GM12878 (cell line): Measurements from ENCODE around the gene MSANTD2. TPM values are rescaled to one million over a fixed set of nuclear protein-coding genes. Genes with fewer than 3 reads are reported as not detected.

Experiments
- ATAC-seq: fragments of 200-7000 bp; cut with Tn5 transposase; 3 replicates; pipeline ENCODE4 v1.9.1; 2020; ENCODE audit warnings: mild to moderate bottlenecking, moderate library complexity
- BruUV-seq: library from RNA; stranded (reverse); fragments of 400-500 nt; replicated peaks from 2 replicates; lab custom pipeline; 2021; lab: Mats Ljungman, UMichigan
- CTCF ChIA-PET: fragments of 300-600 bp; sonication (Branson Sonifier 250); formaldehyde crosslinking; extraction: SDS; loops from one replicate; lab custom pipeline; 2021; ENCODE audit warnings: inconsistent platforms; lab: Yijun Ruan, JAX
- POLR2A ChIA-PET: fragments of 350-600 bp; formaldehyde crosslinking; extraction: SDS; loops from one replicate; lab custom pipeline; 2021; ENCODE audit warnings: inconsistent platforms; lab: Charles Lee
- RAD21 ChIA-PET: fragments of 300-600 bp; sonication (Branson Sonifier 250); formaldehyde crosslinking; loops from one replicate; lab custom pipeline; 2023; ENCODE audit warnings: antibody characterized with exemption; ENCODE audit not compliant: unreplicated experiment; lab: Charles Lee
- SMC1A ChIA-PET: fragments of 300-600 bp; sonication (Branson Sonifier 250); formaldehyde crosslinking; loops from one replicate; lab custom pipeline; 2023; ENCODE audit not compliant: unreplicated experiment, uncharacterized antibody; lab: Charles Lee
- DNase-seq: peaks from one replicate; pipeline ENCODE4 v3.0.0-alpha.2; 2011; ENCODE audit warnings: low read depth, low spot score
- FAIRE-seq: peaks from 3 replicates; lab custom pipeline; 2011; peaks lifted over from hg19 to GRCh38; lab: Jason Lieb, UNC
- H2AFZ ChIP-seq: 2 replicates; pipeline ENCODE4 v1.6.0; 2011; ENCODE audit warnings: low read depth, low read length, control low read depth; ENCODE audit not compliant: control insufficient read depth
- H3K27ac ChIP-seq: 2 replicates; pipeline ENCODE4 v1.5.1; 2011; ENCODE audit warnings: control low read depth; ENCODE audit not compliant: control insufficient read depth, insufficient read depth
- H3K27me3 ChIP-seq, 2 experiments: replicated peaks in 1 of 2; 2 replicates each; pipeline versions ENCODE4 v1.6.0 to v1.6.1; 2011; ENCODE audit warnings: low read length in 1 of 2; ENCODE audit not compliant: control insufficient read depth in 2 of 2, insufficient read depth in 2 of 2
- H3K36me3 ChIP-seq, 2 experiments: 2 replicates each; pipeline ENCODE4 v1.5.1; 2011; ENCODE audit warnings: low read length in 1 of 2; ENCODE audit not compliant: control insufficient read depth in 2 of 2, insufficient read depth in 2 of 2
- H3K4me1 ChIP-seq: 2 replicates; pipeline ENCODE4 v1.6.1; 2011; ENCODE audit warnings: mild to moderate bottlenecking, low read length, moderate library complexity, mixed read lengths; ENCODE audit not compliant: control insufficient read depth, insufficient read depth
- H3K4me2 ChIP-seq: 2 replicates; pipeline ENCODE4 v1.6.0; 2011; ENCODE audit warnings: control low read depth; ENCODE audit not compliant: control insufficient read depth, insufficient read depth
- H3K4me3 ChIP-seq: fragments of 200-600 bp; sonication (generic); 2 replicates; pipeline ENCODE4 v1.5.1; 2016
- H3K79me2 ChIP-seq: 2 replicates; pipeline ENCODE4 v1.6.0; 2011; ENCODE audit warnings: low read length; ENCODE audit not compliant: control insufficient read depth, insufficient read depth
- H3K9ac ChIP-seq: 2 replicates; pipeline ENCODE4 v1.8.0; 2011; ENCODE audit warnings: low read length, control low read depth, mixed read lengths; ENCODE audit not compliant: control insufficient read depth, insufficient read depth
- H3K9me3 ChIP-seq: replicated peaks from 3 replicates; pipeline ENCODE4 v1.5.1; 2011; ENCODE audit warnings: mild to moderate bottlenecking, low read length; ENCODE audit not compliant: control insufficient read depth, insufficient read depth
- H4K20me1 ChIP-seq: 2 replicates; pipeline ENCODE4 v1.6.0; 2011; ENCODE audit not compliant: control insufficient read depth, insufficient read depth
- ESRRA ChIP-seq: IDR thresholded peaks from 2 replicates; pipeline ENCODE4 v1.6.1; 2012; ENCODE audit warnings: mild to moderate bottlenecking, low read length, improper control_type of control experiment
- HDAC6 ChIP-seq: fragments of 200-600 bp; sonication (generic); IDR thresholded peaks from one replicate; pipeline ENCODE4 v1.8.0; 2017; ENCODE audit warnings: antibody characterized with exemption; ENCODE audit not compliant: unreplicated experiment
- MTA2 ChIP-seq: fragments of 450-650 bp; IDR thresholded peaks from 2 replicates; pipeline ENCODE4 v1.6.1; 2016; ENCODE audit warnings: low read depth, mild to moderate bottlenecking, moderate library complexity
- RCOR1 ChIP-seq: conservative IDR thresholded peaks from 2 replicates; pipeline ENCODE4 v1.6.1; 2012; ENCODE audit warnings: low read depth, low read length, improper control_type of control experiment
- WGBS: methylation state at CpG from one replicate; pipeline ENCODE4 v1.1.6; 2016; ENCODE audit warnings: low lambda C conversion rate; ENCODE audit not compliant: insufficient replicate concordance, insufficient coverage; ENCODE audit errors: missing lambda C conversion rate; 5-methylcytosine and 5-hydroxymethylcytosine counted together
- in situ Hi-C: fragments of 300-500 bp; cut with MboI; formaldehyde crosslinking; loops from 9 replicates; pipeline ENCODE4 v1.14.3; 2018; ENCODE audit warnings: mixed read lengths
- intact Hi-C: fragments of 100-400 bp; cut with micrococcal nuclease; formaldehyde crosslinking; loops from one replicate; pipeline ENCODE4 v1.14.2; 2022; ENCODE audit not compliant: unreplicated experiment
- polyA plus RNA-seq, 11 experiments: library from polyadenylated mRNA; depleted of rRNA in 4 of 11; unstranded in 6 of 11; stranded (reverse) in 5 of 11; fragments of >200 nt; fragmentation: Nextera tagmentation in 4 of 11; fragmentation: Illumina TruSeq in 1 of 11; extraction: Ambion mirVana in 4 of 11; extraction: Trizol in 1 of 11; gene quantifications; 1 replicate in 1 of 11; 2 replicates in 10 of 11; pipeline versions ENCODE4 v1.2.1 to v1.2.3, GENCODE V29; 2011 to 2016; ENCODE audit warnings: inconsistent platforms in 2 of 11, missing spikeins in 2 of 11, low read depth in 1 of 11
- total RNA-seq, 4 experiments: library from RNA; depleted of rRNA in 3 of 4; stranded (reverse); fragments of >200 nt in 3 of 4; fragmentation: Illumina TruSeq in 1 of 4; extraction: Trizol in 1 of 4; gene quantifications; 2 replicates each; pipeline versions ENCODE4 v1.2.1 to v1.2.3, GENCODE V29; 2013 to 2021
- TF ChIP-seq, protein P1 (sequence below): fragments of 450-650 bp; IDR thresholded peaks from 2 replicates; pipeline ENCODE4 v1.6.1; 2017; ENCODE audit warnings: mild to moderate bottlenecking

Gene MSANTD2
- total and polyA plus RNA-seq, 10 of the 15 experiments (the other 5 are each of a cell fraction or from before 2014, with no cell fraction given): 3.0 to 12.4 (median 8.0) TPM

DNA sequence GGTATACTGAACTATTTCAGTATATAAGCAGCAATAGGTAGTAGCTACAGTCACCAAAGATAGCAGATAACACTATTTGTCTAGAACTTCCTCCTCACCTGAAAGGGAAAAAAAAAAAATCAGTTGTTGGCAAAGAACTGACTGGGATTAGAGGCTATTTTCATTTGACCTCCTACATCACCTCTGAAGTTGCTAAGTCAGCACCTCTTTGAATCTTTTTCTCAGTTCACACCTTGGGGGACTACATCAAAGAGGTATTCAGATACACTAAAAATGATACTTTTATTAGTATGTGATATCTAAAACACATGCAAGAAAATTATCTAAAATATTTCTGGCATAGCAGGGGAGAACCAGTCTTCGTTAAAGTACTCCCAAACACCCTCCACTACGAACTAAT is 16.2 kb downstream of the MSANTD2 start:
- in situ Hi-C loops (no loop called here), intact Hi-C loops (no loop called here)
- Histone ChIP-seq H3K4me3 (no peak overlapping the region), H2AFZ (no peak overlapping the region), H3K9ac (no peak overlapping the region), H3K27me3 (no peaks in the 10 kb centered on the region), H3K79me2 (peaks cover 11% of the 10 kb centered on the region), H3K4me1 (no peaks in the 10 kb centered on the region), H3K4me2 (no peak overlapping the region), H3K27ac (no peak overlapping the region), H4K20me1 (no peaks in the 10 kb centered on the region), H3K9me3 (no peaks in the 10 kb centered on the region), H3K36me3 (no peaks in the 10 kb centered on the region)
- no peak for FAIRE-seq
- ATAC-seq: no peak
- TF ChIP-seq MTA2 (no peak), HDAC6 (no peak), RCOR1 (no peak), ESRRA (no peak)
- TF ChIP-seq, protein P1, sequence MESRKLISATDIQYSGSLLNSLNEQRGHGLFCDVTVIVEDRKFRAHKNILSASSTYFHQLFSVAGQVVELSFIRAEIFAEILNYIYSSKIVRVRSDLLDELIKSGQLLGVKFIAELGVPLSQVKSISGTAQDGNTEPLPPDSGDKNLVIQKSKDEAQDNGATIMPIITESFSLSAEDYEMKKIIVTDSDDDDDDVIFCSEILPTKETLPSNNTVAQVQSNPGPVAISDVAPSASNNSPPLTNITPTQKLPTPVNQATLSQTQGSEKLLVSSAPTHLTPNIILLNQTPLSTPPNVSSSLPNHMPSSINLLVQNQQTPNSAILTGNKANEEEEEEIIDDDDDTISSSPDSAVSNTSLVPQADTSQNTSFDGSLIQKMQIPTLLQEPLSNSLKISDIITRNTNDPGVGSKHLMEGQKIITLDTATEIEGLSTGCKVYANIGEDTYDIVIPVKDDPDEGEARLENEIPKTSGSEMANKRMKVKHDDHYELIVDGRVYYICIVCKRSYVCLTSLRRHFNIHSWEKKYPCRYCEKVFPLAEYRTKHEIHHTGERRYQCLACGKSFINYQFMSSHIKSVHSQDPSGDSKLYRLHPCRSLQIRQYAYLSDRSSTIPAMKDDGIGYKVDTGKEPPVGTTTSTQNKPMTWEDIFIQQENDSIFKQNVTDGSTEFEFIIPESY: no peak
- DNase-seq: no peak
- WGBS: 95% methylated on average over 2 of the region's 2 CpGs
- POLR2A ChIA-PET: interaction anchor here (0.7 kb wide), 1 partner anchor 84 kb away, joined by 3 read pairs; no protein-coding TSS in a partner anchor
- RAD21 ChIA-PET: interaction anchor here (0.5 kb wide), 1 partner anchor 10 kb away, joined by 3 read pairs; no protein-coding TSS in a partner anchor
- SMC1A ChIA-PET: interaction anchor here (1.2 to 1.7 kb wide), 2 partner anchors 9 to 15 kb away, joined by 4 to 5 read pairs; no protein-coding TSS in a partner anchor
- BruUV-seq: no TSS peak
- CTCF ChIA-PET: interaction anchor here (1.2 to 2.6 kb wide), 2 partner anchors 10 to 39 kb away, joined by 3 to 16 read pairs; no protein-coding TSS in a partner anchor
